Measurements from ENCODE around the gene FER. TPM values are rescaled to one million over a fixed set of nuclear protein-coding genes. Genes with fewer than 3 reads are reported as not detected.

FER gene
- total and polyA plus RNA-seq, 9 of the 15 experiments (the other 6 are each of a cell fraction or from before 2014, with no cell fraction given), result 6.7 to 18.2 (median 8.9) TPM

- TF ChIP-seq FUS (optimal IDR thresholded peaks at IDR 0.05; ENCODE audit: low read depth, low read length) (no peak), CTBP1 (IDR thresholded peaks at IDR 0.05; ENCODE audit: borderline replicate concordance) (no peak), CEBPZ (IDR thresholded peaks at IDR 0.05; ENCODE audit: borderline replicate concordance, low read depth, low read length) (no peak), THRA (IDR thresholded peaks at IDR 0.05) (no peak), PHF21A (IDR thresholded peaks at IDR 0.05; ENCODE audit: borderline replicate concordance, low read depth) (no peak), PPARD (CRISPR knock-in tag; IDR thresholded peaks at IDR 0.05) (no peak)
- TF ChIP-seq, protein P1, sequence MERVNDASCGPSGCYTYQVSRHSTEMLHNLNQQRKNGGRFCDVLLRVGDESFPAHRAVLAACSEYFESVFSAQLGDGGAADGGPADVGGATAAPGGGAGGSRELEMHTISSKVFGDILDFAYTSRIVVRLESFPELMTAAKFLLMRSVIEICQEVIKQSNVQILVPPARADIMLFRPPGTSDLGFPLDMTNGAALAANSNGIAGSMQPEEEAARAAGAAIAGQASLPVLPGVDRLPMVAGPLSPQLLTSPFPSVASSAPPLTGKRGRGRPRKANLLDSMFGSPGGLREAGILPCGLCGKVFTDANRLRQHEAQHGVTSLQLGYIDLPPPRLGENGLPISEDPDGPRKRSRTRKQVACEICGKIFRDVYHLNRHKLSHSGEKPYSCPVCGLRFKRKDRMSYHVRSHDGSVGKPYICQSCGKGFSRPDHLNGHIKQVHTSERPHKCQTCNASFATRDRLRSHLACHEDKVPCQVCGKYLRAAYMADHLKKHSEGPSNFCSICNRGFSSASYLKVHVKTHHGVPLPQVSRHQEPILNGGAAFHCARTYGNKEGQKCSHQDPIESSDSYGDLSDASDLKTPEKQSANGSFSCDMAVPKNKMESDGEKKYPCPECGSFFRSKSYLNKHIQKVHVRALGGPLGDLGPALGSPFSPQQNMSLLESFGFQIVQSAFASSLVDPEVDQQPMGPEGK (CRISPR knock-in tag; IDR thresholded peaks at IDR 0.05; ENCODE audit: borderline replicate concordance), result no peak
These were observed 333.2 kb downstream of the FER start (continued) for GRCh38 chr5:109080896-109081295.
